Measurements from ENCODE around the gene DDX24. TPM values are rescaled to one million over a fixed set of nuclear protein-coding genes. Genes with fewer than 3 reads are reported as not detected.

The DDX24 gene
- total RNA-seq, 1 donor from 2014 or later = 49.6 TPM

- no peaks in the 10 kb centered on the region for H3K36me3 ChIP-seq (ENCODE audit: control insufficient read depth in 3 of 3, insufficient read depth in 3 of 3, low read length in 3 of 3)
- peaks cover 0 to 6% (median under 1%) of the 10 kb centered on the region in 3 donors for H3K4me1 ChIP-seq (ENCODE audit: control insufficient read depth in 3 of 3, insufficient read depth in 3 of 3, low read length in 3 of 3)
These were observed 23.7 kb upstream of the DDX24 start for GRCh38 chr14:94104731-94105130.

DNA sequence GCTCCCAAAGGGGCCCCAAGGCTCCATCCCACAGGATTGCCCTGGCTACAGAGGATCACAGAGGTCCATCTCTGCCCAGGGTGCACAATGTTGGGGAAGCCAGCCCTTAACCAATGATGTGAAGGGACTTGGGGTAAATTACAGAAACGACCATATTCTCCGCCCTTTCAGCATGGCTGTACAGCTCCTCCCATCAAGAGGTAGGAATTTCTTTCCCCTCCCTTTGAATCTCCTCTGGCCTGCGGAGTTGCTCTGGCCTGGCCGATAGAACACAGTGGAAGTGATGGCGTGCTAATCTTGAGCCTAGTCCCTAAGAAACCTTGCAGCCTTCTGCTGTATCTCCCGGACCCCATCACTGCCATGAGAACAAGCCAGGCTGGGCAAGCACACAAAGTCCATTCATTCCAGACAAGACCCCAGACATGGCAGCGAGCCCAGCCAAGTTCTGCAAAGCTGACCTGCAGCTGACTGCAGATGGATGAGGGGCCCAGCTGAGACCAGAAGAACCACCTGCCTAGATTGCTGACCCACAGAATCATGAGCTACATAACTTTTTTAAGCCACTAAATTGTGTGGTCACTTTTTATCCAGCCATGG lies 22.6 kb upstream of the DDX24 start:
- Histone ChIP-seq H3K9ac (ENCODE audit: low read depth in 1 of 3, low read length in 3 of 3) (no peak overlapping the region), H3K36me3 (ENCODE audit: control insufficient read depth in 3 of 3, insufficient read depth in 3 of 3, low read length in 3 of 3) (no peaks in the 10 kb centered on the region)

More at GRCh38 chr14:94104731-94105130, 23.7 kb upstream of the DDX24 start:
- H3K4me3 ChIP-seq (ENCODE audit: low read length in 3 of 3) = no peak overlapping the region
- no peaks in the 10 kb centered on the region for H3K27me3 ChIP-seq (ENCODE audit: control insufficient read depth in 3 of 3, insufficient read depth in 3 of 3, low read length in 3 of 3)
- no peak overlapping the region for H3K27ac ChIP-seq (ENCODE audit: low read depth, low read length)
- H3K9me3 ChIP-seq (ENCODE audit: control insufficient read depth in 3 of 3, low read length in 3 of 3) = no peaks in the 10 kb centered on the region
- H3K9ac ChIP-seq (ENCODE audit: low read depth in 1 of 3, low read length in 3 of 3) = no peak overlapping the region

DNA sequence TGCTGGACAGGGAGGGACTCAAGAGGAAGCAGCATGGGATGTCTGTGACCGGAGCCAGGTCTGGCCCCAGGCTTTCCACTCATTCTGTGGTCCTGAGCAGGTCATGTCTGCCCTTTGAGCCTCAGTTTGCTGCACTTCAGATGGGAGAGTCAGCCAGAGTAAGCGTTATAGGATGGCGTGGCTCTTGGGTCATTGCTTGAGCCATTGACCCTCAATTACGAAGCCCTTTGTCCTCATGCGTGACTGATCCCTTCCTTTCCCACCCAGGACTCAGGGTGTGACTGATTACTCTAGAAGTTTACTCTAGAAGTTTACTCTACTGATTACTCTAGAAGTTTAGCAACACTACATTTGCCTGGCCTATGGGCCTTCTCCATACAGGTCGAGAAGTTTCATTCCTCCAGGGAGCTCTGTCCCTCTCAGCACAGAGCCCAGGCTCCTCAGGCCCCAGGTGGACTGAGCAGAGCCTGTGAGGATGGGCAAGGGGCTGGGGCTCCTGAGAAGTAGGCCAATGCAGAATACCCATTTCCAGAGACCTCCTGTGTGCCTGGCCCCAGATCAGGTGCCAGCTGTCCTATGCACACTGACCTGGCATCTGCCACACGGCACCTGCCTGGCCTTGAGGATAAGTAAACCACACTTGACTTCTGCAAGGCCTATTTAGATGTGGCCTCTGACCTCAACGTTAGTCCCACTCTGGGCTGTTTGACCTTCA lies 21.9 kb upstream of the DDX24 start:
- no peaks in the 10 kb centered on the region for H3K27me3 ChIP-seq (ENCODE audit: control insufficient read depth in 3 of 3, insufficient read depth in 3 of 3, low read length in 3 of 3)
- no peak overlapping the region for H3K9ac ChIP-seq (ENCODE audit: low read depth in 1 of 3, low read length in 3 of 3)
- H3K36me3 ChIP-seq (ENCODE audit: control insufficient read depth in 3 of 3, insufficient read depth in 3 of 3, low read length in 3 of 3) = peaks cover 0 to under 1% (median 0%) of the 10 kb centered on the region in 3 donors
- H3K27ac ChIP-seq (ENCODE audit: low read depth, low read length) = no peak overlapping the region
- H3K4me3 ChIP-seq (ENCODE audit: low read length in 3 of 3) = no peak overlapping the region
- H3K4me1 ChIP-seq (ENCODE audit: control insufficient read depth in 3 of 3, insufficient read depth in 3 of 3, low read length in 3 of 3) = peaks cover 0 to 6% (median 0%) of the 10 kb centered on the region in 3 donors
- H3K9me3 ChIP-seq (ENCODE audit: control insufficient read depth in 3 of 3, low read length in 3 of 3) = no peaks in the 10 kb centered on the region

More for the DNA sequence above, 22.6 kb upstream of the DDX24 start:
- no peaks in the 10 kb centered on the region for H3K27me3 ChIP-seq (ENCODE audit: control insufficient read depth in 3 of 3, insufficient read depth in 3 of 3, low read length in 3 of 3)
- H3K4me1 ChIP-seq (ENCODE audit: control insufficient read depth in 3 of 3, insufficient read depth in 3 of 3, low read length in 3 of 3) = peaks cover 0 to 6% (median 0%) of the 10 kb centered on the region in 3 donors
- no peak overlapping the region for H3K4me3 ChIP-seq (ENCODE audit: low read length in 3 of 3)
- H3K27ac ChIP-seq (ENCODE audit: low read depth, low read length) = no peak overlapping the region
- H3K9me3 ChIP-seq (ENCODE audit: control insufficient read depth in 3 of 3, low read length in 3 of 3) = no peaks in the 10 kb centered on the region

DNA sequence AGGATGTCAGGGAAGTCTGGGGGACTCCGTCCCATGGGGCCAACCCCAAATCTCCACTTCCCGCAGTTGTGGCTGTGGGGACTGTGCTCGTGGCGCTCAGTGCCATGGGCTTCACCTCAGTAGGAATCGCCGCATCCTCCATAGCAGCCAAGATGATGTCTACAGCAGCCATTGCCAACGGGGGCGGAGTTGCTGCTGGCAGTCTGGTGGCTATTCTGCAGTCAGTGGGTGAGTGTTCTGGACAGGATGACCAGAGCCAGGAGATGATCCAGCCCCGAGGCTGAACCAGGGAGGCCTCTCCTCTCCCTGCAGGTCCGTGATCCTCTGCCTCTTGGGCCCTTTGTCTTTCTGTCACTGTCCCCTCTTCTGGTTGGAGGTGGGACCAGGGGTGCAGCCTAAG lies 20.7 kb upstream of the DDX24 start:
- Histone ChIP-seq H3K9ac (ENCODE audit: low read depth in 1 of 3, low read length in 3 of 3) (no peak overlapping the region), H3K4me1 (ENCODE audit: control insufficient read depth in 3 of 3, insufficient read depth in 3 of 3, low read length in 3 of 3) (peaks cover 0 to 6% (median 0%) of the 10 kb centered on the region in 3 donors), H3K27me3 (ENCODE audit: control insufficient read depth in 3 of 3, insufficient read depth in 3 of 3, low read length in 3 of 3) (no peaks in the 10 kb centered on the region), H3K36me3 (ENCODE audit: control insufficient read depth in 3 of 3, insufficient read depth in 3 of 3, low read length in 3 of 3) (peaks cover 0 to 4% (median 3%) of the 10 kb centered on the region in 3 donors), H3K9me3 (ENCODE audit: control insufficient read depth in 3 of 3, low read length in 3 of 3) (no peaks in the 10 kb centered on the region), H3K4me3 (ENCODE audit: low read length in 3 of 3) (no peak overlapping the region), H3K27ac (ENCODE audit: low read depth, low read length) (no peak overlapping the region)

- H3K4me3 ChIP-seq (ENCODE audit: low read length in 3 of 3) = no peak overlapping the region
- peaks cover 0 to 5% (median 3%) of the 10 kb centered on the region in 3 donors for H3K36me3 ChIP-seq (ENCODE audit: control insufficient read depth in 3 of 3, insufficient read depth in 3 of 3, low read length in 3 of 3)
- H3K9ac ChIP-seq (ENCODE audit: low read depth in 1 of 3, low read length in 3 of 3) = no peak overlapping the region
- H3K4me1 ChIP-seq (ENCODE audit: control insufficient read depth in 3 of 3, insufficient read depth in 3 of 3, low read length in 3 of 3) = peaks cover 0 to 6% (median 0%) of the 10 kb centered on the region in 3 donors
- H3K27ac ChIP-seq (ENCODE audit: low read depth, low read length) = no peak overlapping the region
- H3K27me3 ChIP-seq (ENCODE audit: control insufficient read depth in 3 of 3, insufficient read depth in 3 of 3, low read length in 3 of 3) = no peaks in the 10 kb centered on the region
- no peaks in the 10 kb centered on the region for H3K9me3 ChIP-seq (ENCODE audit: control insufficient read depth in 3 of 3, low read length in 3 of 3)
These were observed 19.8 kb upstream of the DDX24 start for GRCh38 chr14:94100847-94101246.

- Histone ChIP-seq H3K9ac (ENCODE audit: low read depth in 1 of 3, low read length in 3 of 3) (no peak overlapping the region), H3K27ac (ENCODE audit: low read depth, low read length) (no peak overlapping the region)
These were observed 18.0 kb upstream of the DDX24 start for GRCh38 chr14:94099006-94099405.

GRCh38 chr14:94098326-94098992 lies 17.5 kb upstream of the DDX24 start:
- Histone ChIP-seq H3K27ac (ENCODE audit: low read depth, low read length) (no peak overlapping the region), H3K27me3 (ENCODE audit: control insufficient read depth in 3 of 3, insufficient read depth in 3 of 3, low read length in 3 of 3) (no peaks in the 10 kb centered on the region), H3K9ac (ENCODE audit: low read depth in 1 of 3, low read length in 3 of 3) (no peak overlapping the region), H3K36me3 (ENCODE audit: control insufficient read depth in 3 of 3, insufficient read depth in 3 of 3, low read length in 3 of 3) (peaks cover 0 to 5% (median 3%) of the 10 kb centered on the region in 3 donors), H3K4me3 (ENCODE audit: low read length in 3 of 3) (no peak overlapping the region), H3K4me1 (ENCODE audit: control insufficient read depth in 3 of 3, insufficient read depth in 3 of 3, low read length in 3 of 3) (peaks cover 0 to 6% (median 0%) of the 10 kb centered on the region in 3 donors), H3K9me3 (ENCODE audit: control insufficient read depth in 3 of 3, low read length in 3 of 3) (no peaks in the 10 kb centered on the region)

More at GRCh38 chr14:94099006-94099405, 18.0 kb upstream of the DDX24 start:
- H3K9me3 ChIP-seq (ENCODE audit: control insufficient read depth in 3 of 3, low read length in 3 of 3) = no peaks in the 10 kb centered on the region
- H3K4me1 ChIP-seq (ENCODE audit: control insufficient read depth in 3 of 3, insufficient read depth in 3 of 3, low read length in 3 of 3) = peaks cover 0 to 6% (median 0%) of the 10 kb centered on the region in 3 donors
- H3K4me3 ChIP-seq (ENCODE audit: low read length in 3 of 3) = no peak overlapping the region
- H3K27me3 ChIP-seq (ENCODE audit: control insufficient read depth in 3 of 3, insufficient read depth in 3 of 3, low read length in 3 of 3) = no peaks in the 10 kb centered on the region
- H3K36me3 ChIP-seq (ENCODE audit: control insufficient read depth in 3 of 3, insufficient read depth in 3 of 3, low read length in 3 of 3) = peaks cover 0 to 5% (median 3%) of the 10 kb centered on the region in 3 donors

GRCh38 chr14:94097091-94097490 lies 16.1 kb upstream of the DDX24 start:
- Histone ChIP-seq H3K9ac (ENCODE audit: low read depth in 1 of 3, low read length in 3 of 3) (no peak overlapping the region), H3K4me3 (ENCODE audit: low read length in 3 of 3) (no peak overlapping the region), H3K4me1 (ENCODE audit: control insufficient read depth in 3 of 3, insufficient read depth in 3 of 3, low read length in 3 of 3) (peaks cover 0 to 6% (median 0%) of the 10 kb centered on the region in 3 donors), H3K27ac (ENCODE audit: low read depth, low read length) (no peak overlapping the region), H3K9me3 (ENCODE audit: control insufficient read depth in 3 of 3, low read length in 3 of 3) (no peaks in the 10 kb centered on the region), H3K27me3 (ENCODE audit: control insufficient read depth in 3 of 3, insufficient read depth in 3 of 3, low read length in 3 of 3) (no peaks in the 10 kb centered on the region), H3K36me3 (ENCODE audit: control insufficient read depth in 3 of 3, insufficient read depth in 3 of 3, low read length in 3 of 3) (peaks cover 0 to 5% (median 3%) of the 10 kb centered on the region in 3 donors)

DNA sequence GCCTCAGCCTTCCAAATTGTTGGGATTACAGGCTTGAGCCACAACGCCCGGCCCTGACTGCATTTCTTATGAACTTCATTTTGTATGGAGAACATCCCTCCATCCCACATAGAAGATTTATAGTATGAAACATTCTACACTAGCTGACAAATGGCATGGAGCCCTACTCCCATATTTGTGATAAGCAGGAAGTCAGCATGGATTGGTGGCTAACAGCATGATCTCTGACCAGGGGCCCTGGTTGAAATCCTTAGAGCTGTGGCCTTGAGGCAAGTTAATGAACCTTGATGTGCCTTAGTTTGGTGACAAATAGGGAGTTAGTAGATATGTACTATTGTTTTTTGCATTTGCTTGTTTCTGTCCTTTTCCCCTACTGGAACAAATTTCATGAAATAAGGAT lies 12.4 kb upstream of the DDX24 start:
- Histone ChIP-seq H3K4me1 (ENCODE audit: control insufficient read depth in 3 of 3, insufficient read depth in 3 of 3, low read length in 3 of 3) (no peaks in the 10 kb centered on the region), H3K36me3 (ENCODE audit: control insufficient read depth in 3 of 3, insufficient read depth in 3 of 3, low read length in 3 of 3) (peaks cover 0 to 5% (median 3%) of the 10 kb centered on the region in 3 donors), H3K4me3 (ENCODE audit: low read length in 3 of 3) (no peak overlapping the region), H3K9ac (ENCODE audit: low read depth in 1 of 3, low read length in 3 of 3) (no peak overlapping the region), H3K9me3 (ENCODE audit: control insufficient read depth in 3 of 3, low read length in 3 of 3) (no peaks in the 10 kb centered on the region), H3K27ac (ENCODE audit: low read depth, low read length) (no peak overlapping the region), H3K27me3 (ENCODE audit: control insufficient read depth in 3 of 3, insufficient read depth in 3 of 3, low read length in 3 of 3) (no peaks in the 10 kb centered on the region)

DNA sequence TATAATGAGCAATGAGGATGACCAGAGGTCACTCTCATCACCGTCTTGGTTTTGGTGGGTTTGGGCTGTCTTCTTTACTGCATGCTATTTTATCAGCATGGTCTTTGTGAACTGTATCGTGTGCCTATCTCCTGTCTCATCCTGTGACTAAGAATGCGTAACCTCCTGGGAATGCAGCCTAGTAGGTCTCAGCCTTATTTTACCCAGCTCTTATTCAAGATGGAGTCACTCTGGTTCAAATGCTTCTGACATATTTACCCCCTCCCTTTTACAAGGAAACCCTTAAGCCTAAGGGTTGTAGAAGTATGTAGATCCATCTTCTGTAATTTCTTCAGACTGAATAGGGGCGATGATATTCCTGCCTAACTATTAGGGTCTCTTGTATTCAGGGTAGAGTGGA lies 8.5 kb upstream of the DDX24 start:
- no peak overlapping the region for H3K4me3 ChIP-seq (ENCODE audit: low read length in 3 of 3)
- no peak overlapping the region for H3K9ac ChIP-seq (ENCODE audit: low read depth in 1 of 3, low read length in 3 of 3)
- no peaks in the 10 kb centered on the region for H3K4me1 ChIP-seq (ENCODE audit: control insufficient read depth in 3 of 3, insufficient read depth in 3 of 3, low read length in 3 of 3)
- H3K36me3 ChIP-seq (ENCODE audit: control insufficient read depth in 3 of 3, insufficient read depth in 3 of 3, low read length in 3 of 3) = no peaks in the 10 kb centered on the region
- no peaks in the 10 kb centered on the region for H3K9me3 ChIP-seq (ENCODE audit: control insufficient read depth in 3 of 3, low read length in 3 of 3)
- no peaks in the 10 kb centered on the region for H3K27me3 ChIP-seq (ENCODE audit: control insufficient read depth in 3 of 3, insufficient read depth in 3 of 3, low read length in 3 of 3)
- H3K27ac ChIP-seq (ENCODE audit: low read depth, low read length) = no peak overlapping the region

All from skeletal muscle tissue (tissue), 4 donors.